MM.1S (cell line): ENCODE measurements around the gene CWC15.

Experiments
- DNase-seq: peaks from one replicate; pipeline ENCODE4 v3.0.0-alpha.2; 2015
- H2AFZ ChIP-seq: fragments of 300-600 bp; sonication (generic); 2 replicates; pipeline ENCODE4 v1.6.0; 2016; ENCODE audit warnings: antibody characterized with exemption, low read length
- H3F3A ChIP-seq: fragments of 300-600 bp; sonication (generic); 2 replicates; pipeline ENCODE4 v1.6.1; 2016; ENCODE audit warnings: mild to moderate bottlenecking, antibody characterized with exemption, low read length, moderate library complexity, mixed read lengths; ENCODE audit not compliant: insufficient read depth
- H3K27ac ChIP-seq: fragments of 300-600 bp; sonication (generic); 2 replicates; pipeline ENCODE4 v1.5.1; 2016; ENCODE audit warnings: mild to moderate bottlenecking, low read length
- H3K27me3 ChIP-seq: fragments of 300-600 bp; sonication (generic); replicated peaks from 2 replicates; pipeline ENCODE4 v1.6.0; 2016; ENCODE audit warnings: low read length; ENCODE audit not compliant: insufficient read depth
- H3K36me3 ChIP-seq: fragments of 300-600 bp; sonication (generic); replicated peaks from 2 replicates; pipeline ENCODE4 v1.6.1; 2016; ENCODE audit warnings: mild to moderate bottlenecking, low read length, mixed read lengths; ENCODE audit not compliant: insufficient read depth
- H3K4me1 ChIP-seq: fragments of 300-600 bp; sonication (generic); 2 replicates; pipeline ENCODE4 v1.6.1; 2016; ENCODE audit warnings: low read length, mixed read lengths
- H3K4me2 ChIP-seq: fragments of 300-600 bp; sonication (generic); 2 replicates; pipeline ENCODE4 v1.6.0; 2016; ENCODE audit warnings: low read depth, low read length
- H3K4me3 ChIP-seq: fragments of 300-600 bp; sonication (generic); 2 replicates; pipeline ENCODE4 v1.5.1; 2016; ENCODE audit warnings: low read length, mixed read lengths
- H3K79me2 ChIP-seq: fragments of 300-600 bp; sonication (generic); 2 replicates; pipeline ENCODE4 v1.6.1; 2016; ENCODE audit warnings: mixed run types, low read length, mixed read lengths
- H3K9ac ChIP-seq: fragments of 300-600 bp; sonication (generic); 2 replicates; pipeline ENCODE4 v1.6.1; 2016; ENCODE audit warnings: low read length, mixed read lengths
- H3K9me2 ChIP-seq: fragments of 300-600 bp; sonication (generic); replicated peaks from 2 replicates; pipeline ENCODE4 v1.6.1; 2016; ENCODE audit warnings: mild to moderate bottlenecking, low read length, mixed read lengths; ENCODE audit not compliant: insufficient read depth
- H3K9me3 ChIP-seq: fragments of 300-600 bp; sonication (generic); replicated peaks from 2 replicates; pipeline ENCODE4 v1.6.1; 2016; ENCODE audit warnings: mild to moderate bottlenecking, low read length, mixed read lengths; ENCODE audit not compliant: insufficient read depth
- H4K20me1 ChIP-seq: fragments of 300-600 bp; sonication (generic); 2 replicates; pipeline ENCODE4 v1.6.1; 2016; ENCODE audit warnings: mild to moderate bottlenecking, low read length, moderate library complexity, mixed read lengths; ENCODE audit not compliant: insufficient read depth
- CTCF ChIP-seq: fragments of 300-600 bp; sonication (generic); IDR thresholded peaks from 2 replicates; pipeline ENCODE4 v1.5.1; 2016; ENCODE audit warnings: antibody characterized with exemption, low read length, mixed read lengths
- EZH2 ChIP-seq: fragments of 300-600 bp; sonication (generic); optimal IDR thresholded peaks from 2 replicates; pipeline ENCODE3; 2017; ENCODE audit warnings: low read depth, mild to moderate bottlenecking, antibody characterized with exemption, low read length, mixed read lengths
- EZH2phosphoT487 ChIP-seq: fragments of 300-600 bp; sonication (generic); IDR thresholded peaks from 2 replicates; pipeline ENCODE4 v1.6.1; 2018; ENCODE audit warnings: antibody characterized with exemption, low read length

Gene CWC15

GRCh38 chr11:94926698-94927237 lies 46.6 kb downstream of the CWC15 start:
- H3K4me1 ChIP-seq: no peaks in the 10 kb centered on the region
- no peaks in the 10 kb centered on the region for H3K36me3 ChIP-seq
- no peaks in the 10 kb centered on the region for H3K27me3 ChIP-seq
- H3F3A ChIP-seq: no peaks in the 10 kb centered on the region
- no peak overlapping the region for H3K4me2 ChIP-seq
- no peak overlapping the region for H3K4me3 ChIP-seq
- H3K9ac ChIP-seq: no peak overlapping the region
- no peaks in the 10 kb centered on the region for H4K20me1 ChIP-seq
- H3K27ac ChIP-seq: no peak overlapping the region
- no peaks in the 10 kb centered on the region for H3K79me2 ChIP-seq
- no peaks in the 10 kb centered on the region for H3K9me3 ChIP-seq
- H3K9me2 ChIP-seq: no peaks in the 10 kb centered on the region
- TF ChIP-seq EZH2phosphoT487 (no peak), CTCF (no peak), EZH2 (no peak)
- H2AFZ ChIP-seq: no peak overlapping the region
- DNase-seq: no peak

GRCh38 chr11:94926271-94926625 lies 47.1 kb downstream of the CWC15 start:
- TF ChIP-seq EZH2phosphoT487 (no peak), EZH2 (no peak), CTCF (no peak)
- Histone ChIP-seq H3K27ac (no peak overlapping the region), H2AFZ (no peak overlapping the region)

GRCh38 chr11:94925422-94926270 lies 47.7 kb downstream of the CWC15 start:
- Histone ChIP-seq H3K4me1 (no peaks in the 10 kb centered on the region), H3K9me3 (no peaks in the 10 kb centered on the region), H3K4me2 (no peak overlapping the region)

More at GRCh38 chr11:94926271-94926625, 47.1 kb downstream of the CWC15 start:
- Histone ChIP-seq H3K27me3 (no peaks in the 10 kb centered on the region), H4K20me1 (no peaks in the 10 kb centered on the region), H3K9ac (no peak overlapping the region), H3K4me3 (no peak overlapping the region), H3K4me2 (no peak overlapping the region), H3F3A (no peaks in the 10 kb centered on the region), H3K79me2 (no peaks in the 10 kb centered on the region), H3K36me3 (no peaks in the 10 kb centered on the region), H3K9me2 (no peaks in the 10 kb centered on the region), H3K4me1 (no peaks in the 10 kb centered on the region), H3K9me3 (no peaks in the 10 kb centered on the region)
- DNase-seq: no peak

More at GRCh38 chr11:94925422-94926270, 47.7 kb downstream of the CWC15 start:
- H3K27ac ChIP-seq: no peak overlapping the region
- H3K36me3 ChIP-seq: no peaks in the 10 kb centered on the region
- no peaks in the 10 kb centered on the region for H4K20me1 ChIP-seq
- H3K9me2 ChIP-seq: no peaks in the 10 kb centered on the region
- no peaks in the 10 kb centered on the region for H3K79me2 ChIP-seq
- H3K9ac ChIP-seq: no peak overlapping the region
- no peak overlapping the region for H2AFZ ChIP-seq
- TF ChIP-seq EZH2 (no peak), CTCF (no peak), EZH2phosphoT487 (no peak)
- no peak overlapping the region for H3K4me3 ChIP-seq
- H3K27me3 ChIP-seq: no peaks in the 10 kb centered on the region
- H3F3A ChIP-seq: no peaks in the 10 kb centered on the region
- no peak for DNase-seq
